ENCODE measurements around the gene KBTBD12.
"Not testable (repeated sequence)": the region's sequence is repeated elsewhere in the genome, so short reads cannot be mapped to it uniquely, and the experiment has no call there.

Gene KBTBD12, protein sequence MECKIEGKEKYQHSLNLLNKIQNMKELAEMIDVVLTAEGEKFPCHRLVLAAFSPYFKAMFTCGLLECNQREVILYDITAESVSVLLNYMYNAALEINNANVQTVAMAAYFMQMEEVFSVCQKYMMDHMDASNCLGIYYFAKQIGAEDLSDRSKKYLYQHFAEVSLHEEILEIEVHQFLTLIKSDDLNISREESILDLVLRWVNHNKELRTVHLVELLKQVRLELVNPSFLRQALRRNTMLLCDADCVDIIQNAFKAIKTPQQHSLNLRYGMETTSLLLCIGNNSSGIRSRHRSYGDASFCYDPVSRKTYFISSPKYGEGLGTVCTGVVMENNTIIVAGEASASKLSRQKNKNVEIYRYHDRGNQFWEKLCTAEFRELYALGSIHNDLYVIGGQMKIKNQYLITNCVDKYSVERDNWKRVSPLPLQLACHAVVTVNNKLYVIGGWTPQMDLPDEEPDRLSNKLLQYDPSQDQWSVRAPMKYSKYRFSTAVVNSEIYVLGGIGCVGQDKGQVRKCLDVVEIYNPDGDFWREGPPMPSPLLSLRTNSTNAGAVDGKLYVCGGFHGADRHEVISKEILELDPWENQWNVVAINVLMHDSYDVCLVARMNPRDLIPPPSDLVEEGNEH

DNA sequence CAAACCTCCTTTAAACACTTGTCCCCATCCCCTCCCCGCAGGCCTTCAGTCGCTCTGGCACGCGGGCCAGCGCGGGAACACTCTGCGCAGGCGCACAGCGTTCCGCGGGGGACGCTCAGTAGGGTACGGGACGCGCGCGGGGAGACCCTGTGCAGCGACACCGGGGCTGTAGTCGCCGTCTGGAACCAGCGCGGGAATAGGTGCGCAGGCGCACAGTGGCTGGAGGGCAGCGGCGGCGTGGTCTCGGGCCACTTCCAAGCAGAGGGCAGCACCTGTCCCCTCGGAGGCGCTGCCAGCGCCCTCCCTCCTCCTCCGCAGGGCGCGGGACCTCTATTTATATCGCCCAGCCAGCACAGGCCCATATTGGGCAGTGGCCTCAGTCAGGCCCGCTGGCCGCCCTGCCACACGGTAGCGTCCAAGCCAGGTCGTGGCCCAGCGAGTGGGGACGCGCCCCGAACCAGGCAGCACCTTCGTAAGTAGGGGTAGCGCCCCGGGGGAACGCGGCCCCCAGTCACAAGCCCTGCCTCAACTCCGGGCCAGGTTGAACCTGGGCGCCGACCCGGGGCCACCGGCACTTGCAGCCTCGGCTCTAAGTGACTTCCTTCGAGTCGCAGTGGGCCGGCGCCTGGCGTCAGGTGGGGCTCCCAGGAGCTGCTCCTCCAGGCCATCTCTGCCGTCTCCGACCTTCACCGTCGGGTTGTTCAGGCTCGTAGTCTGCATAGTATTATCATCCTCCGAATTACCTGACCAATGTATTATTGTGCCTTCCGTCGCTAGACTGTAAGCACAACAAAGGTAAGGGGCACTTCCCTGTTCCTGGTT lies at the start of gene KBTBD12:
TSS of gene KBTBD12 (plus strand) at position 118 of the 822 bp plus-strand sequence. CDS start 7,830 bp downstream, outside the sequence.
- H3K4me3 Mint-ChIP-seq, result peak within 1 kb of the TSS; percentile 6 to 62
- ATAC-seq (peak; percentile 39), DNase-seq (no peak)
- peaks cover 75% of the 10 kb centered on the region for H3K27me3 Mint-ChIP-seq
- no peak within 1 kb of the TSS for H3K27ac Mint-ChIP-seq
- peaks cover 5 to 8% of the 10 kb centered on the region in 2 donors for H3K9me3 Mint-ChIP-seq
- H3K4me1 Mint-ChIP-seq, result peaks cover 17% of the 10 kb centered on the region

DNA sequence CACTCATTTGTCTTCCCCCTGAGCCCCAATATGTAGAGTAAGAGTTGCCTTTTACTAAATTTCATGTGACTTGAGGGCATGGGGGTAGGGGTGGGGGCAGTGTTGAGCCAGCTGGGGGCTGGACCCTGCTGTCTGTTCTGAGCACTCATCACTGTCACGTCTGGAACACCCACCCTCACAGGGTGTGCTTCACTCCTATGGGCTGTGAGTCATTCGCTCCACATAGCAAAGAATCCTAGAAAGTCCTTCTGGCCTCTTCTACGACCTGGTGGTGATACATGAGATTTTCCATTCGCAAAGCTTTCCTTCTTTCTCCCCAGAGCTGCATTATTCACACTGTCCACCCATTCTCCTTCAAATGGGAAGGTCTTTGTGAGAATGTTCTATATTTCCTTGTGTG lies 49.1 kb upstream of the KBTBD12 start:
- no peaks in the 10 kb centered on the region for H3K9me3 Mint-ChIP-seq
- no peak overlapping the region for H3K27ac Mint-ChIP-seq
- H3K4me3 Mint-ChIP-seq, result no peak overlapping the region
- no peaks in the 10 kb centered on the region for H3K27me3 Mint-ChIP-seq
- H3K4me1 Mint-ChIP-seq, result peaks cover 10% of the 10 kb centered on the region
- ATAC-seq (no peak), DNase-seq (no peak)

DNA sequence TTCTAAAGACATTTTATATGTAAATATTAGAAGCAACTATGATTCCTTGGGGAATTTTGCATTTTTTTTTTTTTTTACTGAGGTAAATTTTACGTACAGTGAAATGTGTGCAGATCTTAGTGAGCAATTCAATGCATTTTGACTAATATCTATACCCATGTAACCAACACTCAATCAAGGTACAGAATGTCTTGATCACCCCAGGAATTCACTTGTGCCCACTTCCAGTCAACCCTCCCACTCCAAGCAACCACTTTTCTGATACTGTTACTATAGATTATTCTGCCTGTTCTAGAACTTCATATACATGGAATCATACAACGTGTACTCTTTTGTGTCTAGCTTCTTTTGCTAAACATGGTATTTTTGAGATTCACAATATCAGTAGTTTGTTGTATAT lies 47.6 kb upstream of the KBTBD12 start:
- ATAC-seq, result no peak
- peaks cover 10% of the 10 kb centered on the region for H3K4me1 Mint-ChIP-seq
- H3K27ac Mint-ChIP-seq, result no peak overlapping the region
- H3K4me3 Mint-ChIP-seq, result no peak overlapping the region
- DNase-seq, result no peak
- H3K27me3 Mint-ChIP-seq, result no peaks in the 10 kb centered on the region
- H3K9me3 Mint-ChIP-seq, result no peaks in the 10 kb centered on the region

DNA sequence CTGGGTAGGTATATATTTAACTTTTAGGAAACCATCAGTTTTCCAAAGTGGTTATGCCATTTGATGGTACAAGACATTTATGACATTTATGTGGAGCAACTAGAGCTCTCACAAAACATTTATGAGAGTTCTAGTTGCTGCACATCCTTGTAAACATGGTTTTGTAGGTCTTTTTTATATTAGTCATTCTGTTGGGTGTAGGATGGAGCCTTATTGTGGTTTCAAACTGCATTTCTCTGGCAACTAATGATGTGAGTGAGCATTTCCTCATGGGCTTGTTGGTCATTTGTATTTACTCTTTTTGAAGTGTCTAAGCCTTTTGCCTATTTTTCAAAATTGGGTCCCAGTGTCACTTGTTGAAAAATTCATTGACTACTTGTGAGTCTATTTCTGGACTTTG lies 47.0 kb upstream of the KBTBD12 start:
- no peak for ATAC-seq
- Mint-ChIP-seq H3K27me3 (no peaks in the 10 kb centered on the region), H3K9me3 (no peaks in the 10 kb centered on the region), H3K27ac (no peak overlapping the region), H3K4me3 (no peak overlapping the region), H3K4me1 (peaks cover 10% of the 10 kb centered on the region)
- no peak for DNase-seq

DNA sequence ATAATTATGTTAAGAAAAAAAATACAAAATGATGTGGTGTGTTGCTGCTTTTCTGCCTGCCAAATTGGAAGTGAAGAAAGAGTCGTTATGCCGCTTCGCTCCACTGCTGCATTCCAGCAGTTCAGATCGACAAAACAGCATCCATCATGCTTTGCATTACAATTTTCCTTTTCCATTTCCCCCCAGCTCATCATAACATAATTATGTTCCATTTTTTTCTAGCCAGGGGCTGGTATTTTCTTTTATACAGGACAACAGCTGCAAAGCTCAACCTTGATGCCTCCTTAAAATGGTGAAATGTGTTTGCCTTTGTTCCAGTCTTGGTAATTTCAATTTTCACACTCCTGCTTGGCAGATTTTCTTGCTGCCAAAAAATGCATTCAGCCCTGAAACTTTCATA lies 44.9 kb upstream of the KBTBD12 start:
- no peaks in the 10 kb centered on the region for H3K9me3 Mint-ChIP-seq
- peaks cover 10% of the 10 kb centered on the region for H3K4me1 Mint-ChIP-seq
- DNase-seq (no peak), ATAC-seq (no peak)
- H3K27me3 Mint-ChIP-seq, result no peaks in the 10 kb centered on the region
- H3K27ac Mint-ChIP-seq, result no peak overlapping the region
- H3K4me3 Mint-ChIP-seq, result no peak overlapping the region

DNA sequence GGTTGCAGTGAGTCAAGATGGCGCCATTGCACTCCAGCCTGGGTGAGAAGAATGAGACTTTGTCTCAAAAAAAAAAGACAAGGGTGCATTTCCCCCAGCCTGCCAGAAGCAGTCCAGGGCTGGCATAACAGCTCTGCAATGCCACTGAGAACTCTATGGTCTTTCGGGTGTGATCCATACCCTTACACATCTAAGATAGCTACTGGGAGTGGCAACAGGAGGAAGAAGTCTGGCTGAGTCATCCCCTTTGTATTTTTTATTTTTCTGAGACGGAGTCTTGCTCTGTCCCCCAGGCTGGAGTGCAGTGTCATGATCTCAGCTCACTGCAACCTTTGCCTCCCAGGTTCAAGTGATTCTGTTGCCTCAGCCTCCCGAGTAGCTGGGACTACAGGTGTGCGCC lies 40.9 kb upstream of the KBTBD12 start:
- not testable (repeated sequence) for DNase-seq, H3K27me3 Mint-ChIP-seq, H3K4me3 Mint-ChIP-seq, H3K4me1 Mint-ChIP-seq, H3K27ac Mint-ChIP-seq, ATAC-seq, H3K9me3 Mint-ChIP-seq

DNA sequence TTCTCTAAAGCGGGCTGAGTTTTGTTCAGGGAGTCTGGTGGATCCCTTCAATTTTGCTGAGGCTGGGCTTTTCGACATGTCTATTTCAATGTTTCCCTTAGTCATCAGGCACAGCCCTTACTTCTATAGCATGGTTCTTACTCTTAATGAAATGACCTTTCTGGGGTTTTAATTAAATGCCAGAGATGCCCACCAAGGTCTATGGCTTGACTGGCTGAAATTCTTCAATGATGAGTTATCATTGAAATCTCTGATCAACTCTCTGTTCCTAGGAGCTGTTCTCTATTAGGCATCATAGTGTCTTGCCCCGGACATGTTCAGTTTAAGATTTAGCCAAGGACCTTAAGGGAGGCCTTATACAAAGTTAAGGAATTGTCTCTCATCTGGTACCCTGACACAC lies 33.4 kb upstream of the KBTBD12 start:
- Mint-ChIP-seq H3K27me3 (peaks cover 22% of the 10 kb centered on the region), H3K4me1 (no peaks in the 10 kb centered on the region), H3K9me3 (no peaks in the 10 kb centered on the region), H3K4me3 (no peak overlapping the region), H3K27ac (no peak overlapping the region)
- no peak for DNase-seq
- ATAC-seq, result no peak

DNA sequence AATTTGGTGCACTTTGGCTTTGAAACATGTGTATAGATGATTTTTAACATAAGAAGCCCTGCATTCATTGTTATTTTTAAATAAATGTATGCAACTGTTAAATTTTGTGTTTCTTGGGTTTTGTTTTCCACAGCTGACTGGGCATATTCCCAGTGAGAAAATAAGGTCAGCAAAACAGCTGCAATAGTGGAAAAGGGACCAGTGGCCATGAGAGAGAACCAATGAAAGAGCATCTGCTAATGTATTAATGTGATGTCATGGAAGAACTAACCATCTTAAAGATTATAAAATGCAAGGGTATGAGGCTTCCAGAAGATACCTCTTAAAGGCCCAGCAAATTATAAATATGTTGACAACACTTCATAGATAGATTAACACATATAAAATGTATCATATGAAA lies 31.0 kb upstream of the KBTBD12 start:
- H3K4me1 Mint-ChIP-seq, result no peaks in the 10 kb centered on the region
- ATAC-seq (no peak), DNase-seq (no peak)
- H3K27ac Mint-ChIP-seq, result no peak overlapping the region
- peaks cover 0 to 5% of the 10 kb centered on the region in 2 donors for H3K9me3 Mint-ChIP-seq
- peaks cover 28% of the 10 kb centered on the region for H3K27me3 Mint-ChIP-seq
- no peak overlapping the region for H3K4me3 Mint-ChIP-seq

DNA sequence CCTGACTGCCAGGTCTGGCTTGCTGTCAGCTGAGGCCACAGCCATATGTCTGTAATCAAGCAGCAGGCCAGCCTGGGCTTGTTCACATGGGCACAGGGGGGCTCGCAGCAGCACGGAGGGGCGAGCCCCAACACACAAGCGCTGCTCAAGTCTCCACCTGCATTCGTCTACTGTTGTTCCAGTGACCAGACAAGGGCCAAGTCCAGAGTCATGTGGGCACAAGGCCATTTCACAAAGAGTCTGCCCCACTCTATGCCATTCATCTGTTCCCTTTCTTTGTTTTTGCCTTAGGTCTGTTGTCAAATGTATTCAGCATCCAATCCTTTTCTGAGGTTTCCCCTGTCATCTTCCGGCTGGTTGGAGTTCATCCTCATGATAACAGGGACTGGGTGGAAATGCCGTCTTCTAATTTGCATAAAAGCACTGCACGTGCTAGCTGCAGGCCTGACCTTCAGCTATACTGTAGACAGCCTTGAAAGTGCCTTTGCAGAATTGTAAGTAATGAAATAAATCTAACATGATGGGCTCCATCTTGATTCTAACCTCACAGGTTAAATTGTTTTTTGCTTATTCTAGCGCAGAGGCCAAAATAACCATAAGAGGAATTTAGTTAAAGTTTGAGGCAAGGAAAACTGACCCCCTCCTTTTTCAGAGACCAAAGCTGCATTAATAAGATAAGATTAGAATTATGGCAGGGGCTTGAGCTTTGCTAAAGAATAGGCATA lies 28.6 kb upstream of the KBTBD12 start:
- DNase-seq (no peak), ATAC-seq (no peak)
- Mint-ChIP-seq H3K27me3 (peaks cover 24% of the 10 kb centered on the region), H3K4me3 (no peak overlapping the region), H3K27ac (no peak overlapping the region), H3K9me3 (peaks cover 8 to 17% of the 10 kb centered on the region in 2 donors), H3K4me1 (peaks cover 7% of the 10 kb centered on the region)

DNA sequence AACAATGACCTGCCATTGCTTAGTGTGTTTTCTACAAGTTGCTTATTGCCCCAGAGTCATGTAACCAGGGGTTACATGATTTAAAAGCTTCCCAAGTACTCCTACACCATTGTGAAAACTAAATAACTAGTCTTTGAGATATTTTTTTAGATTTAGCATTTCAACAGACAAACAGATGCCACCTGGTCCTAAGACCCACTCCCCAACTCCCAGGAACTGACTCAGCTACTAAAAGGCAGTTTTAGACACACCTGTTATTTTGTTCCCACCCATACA lies 28.1 kb upstream of the KBTBD12 start:
- Mint-ChIP-seq H3K9me3 (peaks cover 10 to 22% of the 10 kb centered on the region in 2 donors), H3K27me3 (peaks cover 19% of the 10 kb centered on the region), H3K4me1 (peaks cover 7% of the 10 kb centered on the region), H3K27ac (peak overlapping the region in 1 of 2 donors; percentile 20), H3K4me3 (no peak overlapping the region)
- DNase-seq, result no peak
- no peak for ATAC-seq

DNA sequence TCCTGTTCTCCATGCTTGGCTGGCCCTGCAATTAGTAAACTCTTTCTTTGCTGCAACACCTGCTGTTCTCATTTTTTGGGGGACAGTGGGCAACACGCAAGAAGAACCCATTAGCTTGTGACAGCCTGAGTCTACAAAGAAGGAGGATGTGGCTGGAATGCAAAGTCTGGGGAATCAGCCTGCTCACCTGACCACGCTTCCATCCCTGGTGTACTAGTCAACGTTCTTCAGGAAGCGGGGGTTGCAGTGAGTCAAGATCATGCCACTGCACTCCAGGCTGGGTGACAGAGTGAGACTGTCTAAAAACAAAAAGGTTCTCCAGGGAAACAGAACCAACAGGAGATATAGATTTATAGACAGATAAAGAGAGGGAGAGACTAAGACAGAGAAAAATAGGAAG lies 27.7 kb upstream of the KBTBD12 start:
- H3K9me3 Mint-ChIP-seq, result peaks cover 14 to 26% of the 10 kb centered on the region in 2 donors
- H3K4me1 Mint-ChIP-seq, result peaks cover 7% of the 10 kb centered on the region
- ATAC-seq (no peak), DNase-seq (no peak)
- H3K4me3 Mint-ChIP-seq, result no peak overlapping the region
- H3K27me3 Mint-ChIP-seq, result peaks cover 14% of the 10 kb centered on the region
- H3K27ac Mint-ChIP-seq, result peak overlapping the region; percentile 20 to 36

DNA sequence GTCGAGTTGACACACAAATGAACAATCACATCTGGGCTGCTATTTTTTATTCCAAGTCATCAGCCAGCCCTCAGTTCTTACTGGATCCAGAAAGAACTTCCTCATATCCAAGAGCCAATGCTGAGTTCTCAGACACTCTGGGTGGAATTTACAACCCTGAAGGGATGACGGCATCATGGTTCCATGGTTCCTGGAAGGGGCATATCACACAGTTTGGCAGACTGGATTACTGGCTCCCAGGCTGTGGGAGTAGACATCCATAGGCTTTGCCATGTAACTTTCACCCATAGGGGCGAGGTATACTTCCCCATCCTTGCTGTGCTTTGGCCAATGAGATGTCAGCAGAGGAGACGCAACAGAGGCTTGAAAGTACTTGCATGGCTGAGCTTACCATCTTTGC lies 26.9 kb upstream of the KBTBD12 start:
- DNase-seq, result no peak
- ATAC-seq, result no peak
- Mint-ChIP-seq H3K4me3 (no peak overlapping the region), H3K27me3 (peaks cover 14% of the 10 kb centered on the region), H3K9me3 (peaks cover 15 to 34% of the 10 kb centered on the region in 2 donors), H3K27ac (no peak overlapping the region), H3K4me1 (peaks cover 7% of the 10 kb centered on the region)

DNA sequence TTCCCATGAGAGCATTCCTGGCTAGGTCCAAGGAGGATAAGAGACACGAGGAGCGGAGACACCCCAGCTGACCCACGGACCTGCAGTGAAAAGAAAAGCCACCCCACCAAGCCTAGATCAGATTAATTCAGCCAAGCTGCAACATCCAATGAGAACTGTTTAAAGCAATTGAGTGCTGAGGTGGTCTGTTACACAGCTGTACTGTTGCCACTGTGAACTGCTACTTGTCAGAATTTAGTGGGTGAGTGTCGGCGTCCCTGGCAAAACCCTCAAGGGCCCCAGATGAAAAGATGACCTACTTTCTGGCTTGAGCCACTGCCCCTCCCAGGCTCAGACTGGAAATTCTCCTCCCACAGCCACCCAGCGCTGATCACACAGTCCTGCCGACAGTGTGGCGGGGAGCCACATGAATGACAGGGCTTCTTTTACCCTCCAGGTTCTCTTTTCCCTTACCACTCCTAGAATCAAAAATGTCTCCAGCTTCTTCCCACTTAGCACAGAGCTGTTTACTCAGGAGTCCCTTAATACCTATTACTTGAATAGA lies 26.4 kb upstream of the KBTBD12 start:
- no peak overlapping the region for H3K27ac Mint-ChIP-seq
- H3K9me3 Mint-ChIP-seq, result peaks cover 15 to 34% of the 10 kb centered on the region in 2 donors
- no peak overlapping the region for H3K4me3 Mint-ChIP-seq
- ATAC-seq (no peak), DNase-seq (no peak)
- peaks cover 7% of the 10 kb centered on the region for H3K4me1 Mint-ChIP-seq
- peaks cover 14% of the 10 kb centered on the region for H3K27me3 Mint-ChIP-seq

DNA sequence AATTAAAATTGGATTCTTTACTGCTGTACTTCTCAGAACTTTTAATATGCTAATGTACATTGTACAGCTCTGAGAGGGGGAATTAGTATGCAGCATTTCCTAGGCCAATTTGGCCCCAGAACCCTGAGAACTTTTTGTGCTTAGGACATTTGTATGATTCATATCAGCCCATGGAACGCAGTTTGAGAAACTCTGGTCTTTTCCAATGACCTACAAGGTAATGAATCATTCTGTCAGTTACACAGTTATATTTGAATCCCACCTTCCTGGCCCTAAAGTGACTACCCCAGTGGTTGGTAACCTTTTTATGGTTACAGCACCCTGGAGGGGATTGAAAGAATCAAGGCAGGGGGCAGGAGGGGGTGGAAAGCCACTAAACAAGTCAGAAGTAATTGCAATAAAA lies 25.6 kb upstream of the KBTBD12 start:
- Mint-ChIP-seq H3K4me1 (peaks cover 7% of the 10 kb centered on the region), H3K27me3 (peaks cover 14% of the 10 kb centered on the region), H3K27ac (no peak overlapping the region), H3K4me3 (no peak overlapping the region), H3K9me3 (peaks cover 15 to 34% of the 10 kb centered on the region in 2 donors)
- ATAC-seq (no peak), DNase-seq (no peak)

DNA sequence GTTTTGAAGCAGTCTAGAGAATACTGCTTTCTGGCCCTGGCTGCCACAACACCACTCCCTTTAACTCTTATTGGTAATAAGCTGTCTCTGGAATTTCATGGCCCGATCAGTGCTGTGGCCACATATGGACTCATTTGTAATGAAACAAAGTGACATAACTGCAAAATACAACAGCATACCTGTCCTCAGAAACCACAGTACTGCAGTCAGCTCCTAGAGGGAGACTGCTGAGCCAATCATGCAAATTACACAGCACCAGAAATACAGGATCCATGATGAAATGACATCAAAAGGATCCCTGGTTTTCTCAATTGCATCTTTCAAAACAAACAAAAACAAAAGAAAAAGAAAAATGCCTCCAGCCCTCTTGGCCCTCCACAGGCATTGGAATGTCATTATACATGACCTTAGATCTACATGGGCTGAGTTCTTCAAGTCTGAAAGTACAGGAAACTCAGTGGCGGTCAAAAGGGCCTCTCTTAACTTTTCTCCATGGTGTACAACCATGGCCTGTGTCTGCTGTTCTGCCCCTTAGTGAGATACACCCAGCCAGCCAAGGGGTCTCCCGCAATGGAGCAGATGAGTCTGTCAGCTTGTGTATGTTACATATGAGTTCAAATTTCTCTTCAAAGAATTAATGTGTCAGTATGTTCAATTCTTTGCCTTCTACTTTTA lies 24.9 kb upstream of the KBTBD12 start:
- H3K27me3 Mint-ChIP-seq, result peaks cover 14% of the 10 kb centered on the region
- DNase-seq (no peak), ATAC-seq (no peak)
- peaks cover 7% of the 10 kb centered on the region for H3K4me1 Mint-ChIP-seq
- no peak overlapping the region for H3K27ac Mint-ChIP-seq
- peaks cover 15 to 34% of the 10 kb centered on the region in 2 donors for H3K9me3 Mint-ChIP-seq
- no peak overlapping the region for H3K4me3 Mint-ChIP-seq

All from stimulated activated naive CD8-positive, alpha-beta T cell treated with anti-CD3 and anti-CD28 coated beads, Interleukin-15, amount 100 ng/mL, for 72 hours (primary cell).